GM21825 (cell line): ENCODE measurements around the gene LMO4.
A peak's percentile ranks its signal among the peaks of the same experiment; 100 is the strongest.

ENCODE experiments used
- ATAC-seq: cut with Tn5 transposase; IDR thresholded peaks from one replicate; pipeline ENCODE4 v1.9.1; 2021; ENCODE audit warnings: mild to moderate bottlenecking, moderate library complexity; ENCODE audit not compliant: unreplicated experiment

LMO4 gene

GRCh38 chr1:87328272-87329050, at the start of gene LMO4:
Gene LMO4, plus strand, starts transcription at chr1:87328880. Its CDS starts 3,136 bp downstream, at chr1:87332016.
- ATAC-seq = peak; percentile 81

DNA sequence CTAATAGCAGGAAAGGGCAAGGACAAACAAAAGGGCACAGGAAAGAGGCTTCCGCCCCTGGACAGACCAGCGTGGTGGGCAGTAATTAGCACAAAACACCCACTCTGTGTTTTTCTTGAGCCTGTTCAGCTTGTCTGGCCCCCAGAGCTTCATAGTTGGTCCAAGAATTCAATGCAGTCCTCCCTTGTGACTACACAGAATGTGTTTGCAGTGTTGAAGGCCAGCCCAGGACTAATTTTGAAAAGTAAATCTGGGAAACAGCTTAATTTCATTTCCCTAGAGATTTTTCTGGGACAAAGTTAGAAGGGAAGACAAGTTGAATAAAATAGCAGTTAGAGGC, 49.2 kb upstream of the LMO4 start:
- no peak for ATAC-seq

DNA sequence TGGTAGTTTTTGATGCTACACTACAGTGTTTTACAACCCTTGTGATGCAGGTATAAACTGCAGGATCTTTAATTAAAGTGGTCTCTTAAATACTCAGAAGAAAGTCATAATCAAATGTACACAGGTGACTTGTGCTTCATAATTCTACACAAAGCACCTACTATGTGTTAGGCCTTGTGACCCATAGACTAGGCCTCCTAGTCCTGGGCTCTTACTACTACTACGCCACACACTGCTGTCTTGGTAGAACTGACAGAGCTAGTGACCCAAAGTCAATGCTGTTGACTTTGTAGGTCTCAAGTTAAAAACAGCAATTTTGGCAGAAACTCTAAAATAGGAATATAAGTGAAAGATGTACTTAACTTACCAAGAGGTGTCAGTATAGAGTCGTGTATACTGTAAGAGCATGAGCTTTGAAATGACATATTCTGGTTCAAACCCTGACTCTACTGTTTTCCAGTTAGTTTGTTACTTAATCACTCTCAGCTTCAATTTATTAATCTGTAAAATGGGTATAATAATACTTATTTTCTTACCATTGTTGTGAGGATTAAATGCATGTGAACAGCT, 48.6 kb upstream of the LMO4 start:
- ATAC-seq = no peak

DNA sequence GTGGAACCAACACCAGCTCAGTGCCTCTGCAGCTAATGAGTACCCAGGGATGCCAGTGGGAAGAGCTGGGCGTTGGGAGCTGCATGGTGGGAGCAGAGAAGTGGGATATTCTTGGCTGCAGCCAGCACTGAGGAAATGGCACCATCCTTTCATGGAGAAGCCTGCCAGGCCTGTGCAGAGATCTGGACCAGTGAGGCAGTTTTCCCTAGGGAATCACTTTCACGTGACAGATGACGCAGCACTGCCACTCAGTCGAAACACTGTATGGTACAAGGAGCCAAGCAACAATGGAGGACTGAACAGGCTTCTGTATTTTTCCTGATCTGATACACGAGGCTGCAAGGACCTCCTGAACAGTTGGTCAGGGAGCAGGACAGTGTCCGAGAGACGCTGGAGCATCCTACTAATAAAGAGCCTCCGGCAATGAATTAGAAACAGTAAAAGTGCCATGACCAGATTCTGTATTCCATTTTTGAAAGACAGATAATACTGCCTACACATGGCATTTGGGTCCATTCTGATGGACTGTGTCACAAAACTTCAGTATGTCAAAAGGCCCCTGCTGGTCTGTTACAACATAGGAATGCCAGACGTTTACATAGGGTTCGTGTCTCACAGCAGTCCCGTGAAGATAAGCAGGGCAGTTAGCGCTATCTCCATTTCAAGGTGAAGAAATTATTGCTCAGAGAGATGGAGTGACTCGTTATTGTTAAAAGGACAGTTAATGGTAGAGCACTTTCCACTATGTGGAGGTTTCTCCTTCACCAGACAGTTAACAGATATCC, 44.0 kb upstream of the LMO4 start:
- no peak for ATAC-seq

DNA sequence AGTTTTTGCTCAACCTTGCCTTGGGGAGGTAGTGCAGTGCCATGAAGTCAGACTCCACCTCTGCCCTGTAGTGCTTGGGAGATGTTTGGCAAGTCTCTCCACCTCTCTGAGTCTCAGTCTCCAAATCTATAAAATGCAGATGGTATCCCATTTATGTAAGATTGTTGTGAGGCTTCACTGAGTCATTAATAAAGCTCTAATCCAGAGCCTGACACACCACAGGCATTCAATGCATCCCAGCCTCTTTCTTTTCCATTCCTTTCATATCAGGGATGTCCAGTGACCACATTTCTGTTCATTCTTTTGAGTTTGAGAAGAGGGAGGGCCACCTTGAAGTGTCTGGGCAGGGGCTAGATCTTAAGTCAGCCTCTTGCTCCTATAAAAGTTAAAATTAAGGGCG, 37.6 kb upstream of the LMO4 start:
- ATAC-seq = no peak

DNA sequence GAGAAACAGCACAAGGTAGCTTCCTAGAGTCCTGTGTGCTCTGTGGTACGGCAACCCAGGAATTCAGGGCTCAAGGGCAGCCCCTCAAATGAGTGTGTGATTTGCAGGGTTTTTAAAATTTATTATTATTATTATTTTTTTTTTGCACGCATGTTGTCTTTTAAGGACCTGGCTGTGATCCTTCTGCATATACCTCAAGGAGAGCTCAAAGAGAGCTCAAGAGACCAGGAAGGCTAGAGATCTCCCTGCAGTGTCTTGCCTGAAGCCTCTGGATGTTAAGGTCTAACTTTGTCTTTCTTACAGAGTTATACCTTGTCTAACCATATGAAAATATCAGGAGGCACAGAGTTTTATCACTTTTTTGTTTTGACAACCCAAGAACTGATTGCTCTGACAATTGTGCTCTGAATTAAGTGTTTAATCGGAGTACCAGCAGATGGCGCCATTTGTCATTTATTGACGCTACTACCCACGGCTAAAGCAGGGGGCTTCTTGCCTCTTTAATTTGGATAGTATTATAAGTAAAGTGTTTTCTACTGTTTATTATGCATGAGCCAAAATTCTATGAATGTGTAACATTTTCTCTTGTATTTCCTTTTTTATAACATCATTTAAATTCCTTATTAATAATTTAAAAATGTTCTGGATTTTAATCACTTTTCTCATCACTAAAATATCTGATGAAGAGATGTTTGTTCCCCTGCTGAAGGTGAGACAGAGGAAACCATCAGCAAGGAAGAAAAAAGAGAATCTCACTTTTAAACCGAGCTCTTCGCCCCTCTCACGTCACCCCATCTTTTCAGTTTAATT, 35.8 kb upstream of the LMO4 start:
- ATAC-seq = peak; percentile 65

DNA sequence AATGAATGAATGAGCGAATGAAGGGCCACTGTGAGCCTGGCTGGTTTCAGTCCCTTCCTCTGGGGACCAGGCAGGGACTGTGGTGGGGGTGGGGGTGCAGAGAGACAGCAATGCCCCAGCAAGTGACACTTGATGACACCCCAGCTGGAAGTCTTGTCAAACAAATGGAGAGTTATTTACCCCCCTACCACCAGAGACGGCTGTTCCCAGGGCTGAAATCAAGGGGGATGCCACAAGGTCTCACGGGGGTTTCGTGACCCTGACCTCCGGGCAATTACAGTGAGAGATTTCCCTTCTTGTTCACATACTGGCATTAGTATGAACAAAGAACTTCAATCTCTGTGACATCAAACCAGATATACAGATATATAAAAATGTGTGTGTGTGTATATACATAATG, 34.0 kb upstream of the LMO4 start:
- ATAC-seq = no peak

DNA sequence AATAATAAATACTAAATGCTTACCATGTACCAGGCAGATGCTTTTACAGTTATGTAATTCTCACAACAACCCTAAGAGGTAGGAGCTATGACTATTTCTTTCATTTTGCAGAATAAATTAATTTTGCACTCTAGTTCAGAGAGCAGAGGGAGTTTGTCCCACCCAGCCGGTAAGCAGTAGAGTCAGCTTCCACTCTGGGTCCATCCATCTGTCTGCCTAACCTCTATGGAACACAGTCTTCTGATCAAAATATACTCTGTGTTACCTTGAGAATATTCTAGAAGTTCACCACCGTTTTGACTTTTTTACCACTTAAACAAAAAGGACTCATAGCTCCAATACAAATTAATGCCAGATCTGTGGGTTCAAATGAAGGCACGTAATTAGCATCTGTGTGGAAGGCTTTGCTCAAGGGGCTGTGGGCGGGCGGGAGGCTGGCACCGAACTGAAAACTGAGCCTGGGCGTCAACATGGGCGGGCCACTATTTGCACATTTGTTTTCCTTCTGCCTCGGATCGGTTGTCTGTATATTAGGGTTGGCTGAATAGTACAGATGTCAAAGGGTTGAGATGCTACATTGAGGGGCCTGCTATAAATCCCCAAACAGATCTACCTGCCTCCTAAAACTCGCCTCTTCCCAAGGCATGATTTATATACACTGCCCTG, 33.1 kb upstream of the LMO4 start:
- ATAC-seq = no peak

DNA sequence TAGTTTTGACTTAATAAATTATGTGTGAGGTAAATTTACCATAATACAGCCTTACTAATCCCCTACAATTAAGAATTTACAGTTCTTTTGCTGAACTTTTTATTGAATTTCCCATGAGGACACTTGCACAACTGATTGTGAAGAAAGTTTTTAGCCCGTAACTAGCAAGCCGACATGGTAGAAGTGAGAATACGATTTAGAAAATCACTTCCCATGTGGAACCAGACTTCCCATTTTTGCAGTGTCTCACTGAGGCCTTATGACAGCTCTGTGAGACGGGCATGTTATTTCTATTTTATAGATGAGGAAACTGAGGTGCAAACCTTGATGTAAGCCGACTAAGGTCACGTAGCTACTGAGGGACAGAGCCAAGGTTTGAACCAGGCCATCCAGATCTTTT, 32.5 kb upstream of the LMO4 start:
- ATAC-seq = no peak

DNA sequence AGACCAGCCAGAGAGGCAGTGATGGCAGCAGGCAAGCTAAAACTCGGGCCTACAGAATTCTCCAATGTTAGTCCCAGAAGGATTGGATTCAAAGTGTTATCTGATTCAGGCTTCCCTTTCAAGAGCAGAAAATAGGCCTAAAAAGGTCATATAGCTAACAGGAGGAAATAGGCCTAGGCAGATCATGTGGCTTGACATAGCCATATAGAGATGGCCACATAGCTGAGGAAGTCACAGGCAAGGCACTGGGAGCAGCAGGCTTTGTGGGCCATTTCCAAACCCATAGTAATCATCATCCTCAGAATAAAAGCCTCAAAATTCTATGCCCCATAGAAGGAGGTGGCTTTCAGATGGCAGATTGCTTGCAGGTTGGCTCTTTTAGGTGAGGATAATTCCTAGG, 29.0 kb upstream of the LMO4 start:
- ATAC-seq = no peak

DNA sequence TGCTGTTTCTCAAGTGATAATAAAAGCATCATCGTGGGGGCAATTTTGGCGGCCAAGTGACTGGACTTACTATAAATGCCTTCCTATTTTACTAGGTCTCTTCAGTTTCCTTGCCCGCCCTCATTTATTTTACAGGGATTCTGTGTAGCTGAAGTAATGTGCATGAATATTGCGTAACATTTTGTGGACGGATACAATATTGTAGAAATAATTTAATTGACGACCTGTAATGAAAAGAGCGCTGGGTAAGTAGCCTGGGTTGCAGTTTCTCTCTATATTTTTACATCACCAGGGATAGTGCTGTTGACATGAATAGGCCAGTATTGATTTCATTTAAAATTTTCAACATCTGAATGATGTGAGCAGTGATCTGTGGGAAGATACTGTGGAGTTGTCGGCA, 28.1 kb upstream of the LMO4 start:
- no peak for ATAC-seq

GRCh38 chr1:87305151-87305550, 23.5 kb upstream of the LMO4 start:
- no peak for ATAC-seq

DNA sequence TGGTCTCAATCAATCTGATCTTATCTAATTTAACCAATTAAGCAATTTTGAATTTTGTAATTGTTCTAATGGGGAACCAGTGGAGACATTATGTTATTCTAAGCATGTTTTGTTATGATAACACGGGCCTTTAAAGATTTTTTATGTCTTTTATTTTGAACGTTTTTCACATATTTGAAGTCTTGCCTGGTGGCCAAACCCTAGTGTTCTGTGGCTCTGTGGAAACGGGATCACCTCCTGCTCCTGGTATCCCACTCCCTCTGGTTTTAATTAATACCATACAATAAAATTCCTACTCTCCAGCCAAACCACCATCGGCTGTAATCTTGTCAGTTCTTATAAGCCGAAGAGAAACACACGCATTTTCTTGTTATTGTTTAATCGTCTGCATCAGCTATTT, 22.9 kb upstream of the LMO4 start:
- ATAC-seq = no peak

DNA sequence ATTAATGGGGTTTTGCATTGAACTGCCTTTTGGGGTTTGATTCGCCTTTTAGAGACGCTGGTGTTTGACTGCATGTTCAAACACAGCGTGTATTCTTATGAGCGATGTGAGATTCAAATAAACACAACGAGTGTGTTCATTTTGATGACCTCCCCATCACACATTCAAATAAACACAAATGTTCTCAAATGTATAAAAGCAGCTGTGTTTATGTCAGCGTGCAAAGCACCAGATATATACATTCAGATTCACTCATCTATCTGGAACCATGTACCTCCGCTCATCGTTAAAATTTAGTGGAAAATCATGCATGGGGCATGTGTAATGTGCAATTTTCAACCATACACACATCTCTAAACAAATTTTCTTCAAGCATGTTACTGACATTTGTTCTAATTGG, 21.4 kb upstream of the LMO4 start:
- ATAC-seq = no peak

DNA sequence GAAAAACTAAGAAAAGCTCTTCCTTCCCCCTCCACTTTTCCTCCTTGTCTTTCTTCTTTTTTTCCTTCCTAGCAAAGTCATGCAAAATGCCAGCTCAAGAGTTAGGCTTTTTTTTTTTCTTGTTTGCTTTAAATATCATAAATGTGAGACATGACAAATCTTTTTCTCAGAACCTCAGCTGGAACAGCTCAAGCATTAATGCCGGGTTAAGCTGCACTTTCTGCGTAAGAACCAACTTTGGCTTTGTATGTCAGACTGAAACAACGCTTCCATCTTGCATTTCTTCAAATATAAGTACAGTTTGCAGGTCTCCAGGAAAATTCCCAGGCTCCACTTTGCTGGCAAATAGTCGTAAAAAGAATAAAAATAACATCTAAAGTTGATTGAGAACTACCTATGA, 20.7 kb upstream of the LMO4 start:
- no peak for ATAC-seq

DNA sequence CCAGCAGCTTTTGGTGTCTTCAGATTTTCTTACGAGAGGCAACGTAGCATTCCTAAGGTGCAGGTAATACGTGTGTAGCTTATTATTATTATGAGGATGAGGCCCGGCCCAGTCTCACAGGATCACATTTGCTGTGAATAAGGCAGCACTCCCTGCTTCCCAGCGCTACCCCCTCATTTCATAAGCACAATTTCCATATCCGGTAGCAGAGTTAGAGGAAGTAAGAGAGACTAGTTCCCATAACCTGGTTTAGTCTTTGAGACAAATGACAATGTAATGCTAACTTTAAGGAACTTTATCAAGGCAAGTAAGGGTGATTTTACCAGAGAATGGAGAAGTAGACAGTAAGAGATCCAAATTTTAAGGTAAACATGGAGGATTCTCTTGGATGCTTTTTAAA, 14.6 kb upstream of the LMO4 start:
- no peak for ATAC-seq

DNA sequence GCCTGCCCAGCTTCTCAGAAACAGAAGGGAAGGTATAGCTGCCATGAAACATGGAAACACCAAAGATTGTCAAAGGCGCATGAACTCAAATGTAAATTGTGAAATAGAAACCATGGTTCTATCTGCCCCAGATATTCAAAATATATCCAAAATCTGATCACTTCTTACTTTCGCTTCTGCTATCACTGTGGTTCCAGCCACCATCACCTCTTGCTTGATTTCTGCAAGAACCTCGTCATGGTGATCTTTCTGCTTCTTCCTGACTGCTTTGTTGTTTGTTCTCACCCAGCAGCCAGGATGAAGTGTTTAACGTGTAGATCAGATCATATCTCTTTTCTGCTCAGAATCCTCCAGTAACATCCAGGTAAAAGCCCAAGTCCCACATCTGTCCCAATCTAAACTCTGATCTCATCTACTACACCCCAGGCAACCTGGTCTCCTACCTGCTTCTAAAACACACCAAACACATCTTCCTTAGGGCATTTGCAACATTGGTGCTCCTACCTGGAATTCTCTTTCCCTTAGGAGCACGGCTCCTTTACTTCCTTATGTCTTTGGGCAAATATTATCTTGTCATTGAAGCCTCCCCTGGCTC, 10.5 kb upstream of the LMO4 start:
- no peak for ATAC-seq

GRCh38 chr1:87318806-87319205, 9.9 kb upstream of the LMO4 start:
- ATAC-seq = no peak

- ATAC-seq = no peak
Measured at GRCh38 chr1:87325982-87326738, 2.5 kb upstream of the LMO4 start.
